ELR (cell line): Measurements from ENCODE around the gene NIPBL.
"Not testable (repeated sequence)": the region's sequence is repeated elsewhere in the genome, so short reads cannot be mapped to it uniquely, and the experiment has no call there.

Experiments used
- DNase-seq: peaks from one replicate; pipeline ENCODE4 v3.0.0-alpha.2; 2015; ENCODE audit warnings: low read depth

Gene NIPBL

DNA sequence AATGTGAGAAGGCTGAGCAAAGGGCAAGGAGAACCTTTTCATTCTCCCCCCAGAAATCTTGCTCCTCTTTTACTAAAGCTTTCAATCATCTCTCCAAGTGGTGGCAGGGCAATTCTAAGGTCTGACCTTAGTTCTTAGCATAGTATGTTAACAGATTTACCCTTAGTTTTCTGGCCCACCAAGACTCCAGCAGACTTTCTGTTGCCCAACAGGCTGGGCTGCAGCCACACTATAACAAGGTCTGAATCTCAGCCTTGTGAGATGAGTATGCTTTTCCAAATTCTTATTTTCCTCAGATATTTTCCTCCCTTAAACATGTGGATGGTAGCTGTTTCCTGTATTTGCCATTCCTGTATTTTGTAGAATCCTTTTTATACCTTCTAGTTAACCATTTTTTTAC lies 69.5 kb downstream of the NIPBL start:
- DNase-seq = no peak

- DNase-seq = peak; percentile 82
Observed at GRCh38 chr5:36948041-36948440, 71.5 kb downstream of the NIPBL start.

DNA sequence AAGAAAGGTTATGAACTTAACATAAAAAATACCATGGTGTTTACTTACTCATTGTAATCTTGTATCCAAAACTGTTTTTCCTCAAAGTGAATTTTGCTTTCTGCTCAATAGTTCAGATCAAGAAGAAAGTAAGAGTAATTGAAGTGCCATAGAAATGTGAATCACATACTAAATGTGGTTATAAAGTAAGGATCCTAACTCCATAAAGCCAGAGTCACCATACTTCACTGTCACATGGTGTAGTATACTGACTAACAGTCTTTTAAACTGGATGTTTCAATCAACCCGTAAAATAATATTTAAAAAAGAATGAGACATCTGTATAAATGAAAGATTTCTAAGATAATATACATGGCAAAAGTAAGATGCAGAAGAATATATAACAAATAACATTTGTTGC lies 72.1 kb downstream of the NIPBL start:
- DNase-seq = peak; percentile 45

DNA sequence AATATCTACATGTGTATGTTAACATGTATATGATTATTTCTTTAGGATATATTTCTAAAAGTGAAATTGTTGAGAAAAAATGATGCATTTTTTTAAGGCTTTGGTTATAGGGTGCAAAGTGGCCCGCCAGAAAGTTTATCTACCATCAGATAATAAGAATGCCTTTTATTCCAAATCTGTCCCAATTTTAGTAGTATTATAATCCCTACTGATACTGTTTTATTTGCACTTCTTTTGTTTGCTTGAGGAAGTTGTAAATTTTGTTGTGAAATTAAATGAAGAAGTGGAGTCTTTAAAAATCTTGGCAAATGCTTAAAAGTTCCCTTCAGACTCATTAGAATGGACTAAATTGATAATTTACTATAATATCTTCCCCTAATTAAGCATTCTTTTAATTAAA lies 73.0 kb downstream of the NIPBL start:
- no peak for DNase-seq

DNA sequence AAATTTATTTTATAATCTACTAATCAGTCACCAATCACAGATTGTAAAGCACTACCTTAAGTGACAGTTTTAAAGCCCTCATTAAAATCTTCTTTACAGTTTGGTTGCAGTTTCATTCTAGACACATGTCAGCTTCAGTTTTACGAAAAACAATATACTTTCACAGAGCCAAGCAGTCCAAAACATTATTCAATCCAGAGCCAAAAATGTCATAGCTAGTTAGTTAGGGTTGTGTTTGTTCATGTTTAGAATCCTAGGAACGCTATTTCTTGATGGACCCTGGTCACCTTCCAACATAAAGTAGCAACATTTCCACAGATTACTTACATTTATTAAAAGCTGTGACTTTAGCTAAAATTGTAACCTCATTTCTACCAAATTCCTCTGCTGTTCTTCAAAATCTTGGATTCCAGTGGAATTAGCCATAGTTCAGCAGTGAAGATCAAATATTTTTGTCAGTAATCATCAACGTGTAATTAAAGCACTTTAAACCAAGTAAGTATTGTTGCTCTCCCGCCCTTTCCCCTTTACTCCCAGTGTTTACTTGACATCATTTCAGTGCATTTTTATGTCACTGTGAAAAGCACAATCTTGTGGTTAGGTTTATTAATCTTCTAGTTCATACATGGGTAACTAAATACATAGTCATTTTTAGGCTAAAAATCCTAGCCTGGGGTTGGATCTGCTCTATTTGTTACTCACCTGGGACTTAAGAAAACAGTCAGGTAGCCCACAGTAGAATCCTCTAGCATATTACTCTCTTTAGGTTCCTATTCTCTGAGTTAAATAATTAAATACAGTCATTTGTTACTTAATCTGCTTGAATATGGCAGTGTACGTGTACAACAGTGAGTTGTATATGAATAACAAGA lies 74.3 kb downstream of the NIPBL start:
- peak; percentile 84 for DNase-seq

DNA sequence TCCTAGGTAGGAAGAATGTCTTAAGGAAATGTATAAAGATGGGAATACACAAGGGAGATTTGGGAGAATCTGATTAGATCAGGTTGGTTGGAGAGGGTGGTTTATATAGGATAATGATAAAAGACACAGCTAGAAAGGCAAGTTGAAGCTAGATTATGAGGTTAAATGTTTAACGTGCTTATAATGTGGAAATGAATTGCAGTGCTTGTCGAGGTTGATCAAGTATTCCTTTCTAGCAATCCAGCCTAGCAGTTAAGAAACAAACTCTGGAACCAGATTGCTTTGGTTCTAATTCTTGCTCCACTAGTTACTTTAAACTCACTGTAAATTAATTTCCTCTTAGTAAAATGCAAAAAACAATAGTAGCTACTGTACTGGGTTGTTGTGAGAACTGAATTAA lies 76.5 kb downstream of the NIPBL start:
- no peak for DNase-seq

GRCh38 chr5:36957953-36958537 lies 81.5 kb downstream of the NIPBL start:
- no peak for DNase-seq

- no peak for DNase-seq
Observed at GRCh38 chr5:36958612-36959011, 82.0 kb downstream of the NIPBL start.

DNA sequence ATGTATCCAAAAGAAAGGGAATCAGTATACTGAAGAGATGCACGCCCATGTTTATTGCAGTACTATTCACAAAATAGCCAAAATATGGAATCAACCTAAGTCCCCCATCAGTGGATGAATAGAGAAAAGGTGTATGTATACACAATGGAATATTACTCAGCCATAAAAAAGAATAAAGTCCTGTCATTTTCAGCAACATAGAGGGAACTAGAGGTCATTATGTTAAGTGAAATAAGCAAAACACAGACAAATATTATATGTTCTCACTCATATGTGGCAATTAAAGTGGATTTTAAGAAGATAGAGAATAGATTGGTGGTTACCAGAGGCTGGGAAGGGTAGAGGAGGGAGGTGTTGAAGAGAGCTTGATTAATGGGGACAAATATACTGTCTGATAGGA lies 88.6 kb downstream of the NIPBL start:
- no peak for DNase-seq

GRCh38 chr5:36969700-36970395 lies 93.3 kb downstream of the NIPBL start:
- DNase-seq = no peak

- DNase-seq = no peak
Observed at GRCh38 chr5:36978196-36978595, 101.6 kb downstream of the NIPBL start.

DNA sequence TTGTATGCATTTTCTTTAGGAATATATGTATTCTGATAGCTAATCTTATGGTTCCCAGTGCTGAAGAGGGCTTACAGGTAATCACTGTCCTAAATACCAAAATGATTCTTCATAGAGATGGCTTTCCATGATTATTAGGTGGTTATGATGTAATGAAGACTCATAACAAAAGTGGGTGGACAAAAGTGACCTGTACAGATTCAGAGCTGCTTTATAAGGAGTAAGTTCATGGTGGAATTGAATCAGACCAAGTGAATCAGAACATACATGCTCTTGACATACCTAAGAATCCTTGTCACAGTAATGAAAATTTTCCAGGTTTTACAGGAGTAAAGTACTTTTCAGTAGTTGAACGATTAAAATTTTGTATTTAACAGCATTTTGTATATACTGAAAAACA lies 105.6 kb downstream of the NIPBL start:
- DNase-seq = peak; percentile 87

DNA sequence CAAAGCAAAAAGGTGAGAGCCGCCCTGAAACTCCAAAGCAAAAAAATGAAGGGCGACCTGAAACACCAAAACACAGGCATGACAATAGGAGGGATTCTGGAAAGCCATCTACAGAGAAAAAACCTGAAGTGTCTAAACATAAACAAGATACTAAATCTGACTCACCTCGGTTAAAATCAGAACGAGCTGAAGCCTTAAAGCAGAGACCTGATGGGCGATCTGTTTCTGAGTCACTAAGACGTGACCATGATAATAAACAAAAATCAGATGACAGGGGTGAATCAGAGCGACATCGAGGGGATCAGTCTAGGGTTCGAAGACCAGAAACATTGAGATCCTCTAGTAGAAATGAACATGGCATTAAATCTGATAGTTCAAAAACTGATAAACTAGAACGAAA lies 108.8 kb downstream of the NIPBL start:
- peak; percentile 91 for DNase-seq

- DNase-seq = no peak
Observed at GRCh38 chr5:36988396-36988795, 111.8 kb downstream of the NIPBL start.

DNA sequence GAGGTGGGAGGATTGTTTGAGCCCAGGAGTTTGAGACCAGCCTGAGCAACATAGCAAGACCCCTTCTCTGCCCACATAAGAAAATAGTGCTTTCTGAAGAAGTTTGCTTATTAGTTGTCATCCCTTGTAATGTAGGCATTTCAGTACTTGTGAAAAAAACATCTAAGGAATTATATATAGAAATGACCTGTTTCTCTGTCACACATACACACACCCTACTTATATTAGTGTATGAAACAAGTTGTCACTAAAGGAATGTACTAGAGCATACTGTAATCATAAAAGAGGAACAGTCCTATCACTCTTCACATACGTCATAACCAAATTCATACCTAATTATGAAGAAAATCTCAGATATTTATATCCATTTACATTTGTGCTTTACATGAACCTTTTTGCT lies 122.0 kb downstream of the NIPBL start:
- no peak for DNase-seq

DNA sequence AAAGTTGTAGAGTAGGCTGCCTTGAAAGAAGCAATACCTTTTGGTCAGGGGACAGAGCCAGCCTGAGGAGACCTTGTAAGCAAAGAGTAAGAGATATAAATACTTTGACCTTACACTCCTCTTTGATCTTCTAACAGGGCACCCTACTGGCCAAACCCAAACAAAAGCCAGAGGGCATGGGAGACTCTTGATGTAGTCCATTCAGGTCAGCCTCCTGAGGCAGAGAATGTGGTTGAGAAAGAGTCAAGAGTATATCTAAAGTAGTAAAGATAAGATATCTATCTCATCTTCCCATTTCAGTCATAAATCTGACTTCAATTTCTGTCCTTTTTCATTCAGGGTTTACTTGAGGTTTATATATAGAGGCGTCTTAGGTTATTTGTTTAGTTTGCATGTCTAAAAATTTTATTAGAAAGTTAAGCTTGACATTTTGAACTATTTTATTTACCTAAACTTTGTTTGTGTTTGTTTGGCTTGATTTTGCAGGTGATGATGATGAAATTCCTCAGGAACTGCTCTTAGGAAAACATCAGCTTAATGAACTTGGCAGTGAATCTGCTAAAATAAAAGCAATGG lies 125.7 kb downstream of the NIPBL start:
- no peak for DNase-seq

- DNase-seq = peak; percentile 83
Observed at GRCh38 chr5:37005252-37005651, 128.7 kb downstream of the NIPBL start.

DNA sequence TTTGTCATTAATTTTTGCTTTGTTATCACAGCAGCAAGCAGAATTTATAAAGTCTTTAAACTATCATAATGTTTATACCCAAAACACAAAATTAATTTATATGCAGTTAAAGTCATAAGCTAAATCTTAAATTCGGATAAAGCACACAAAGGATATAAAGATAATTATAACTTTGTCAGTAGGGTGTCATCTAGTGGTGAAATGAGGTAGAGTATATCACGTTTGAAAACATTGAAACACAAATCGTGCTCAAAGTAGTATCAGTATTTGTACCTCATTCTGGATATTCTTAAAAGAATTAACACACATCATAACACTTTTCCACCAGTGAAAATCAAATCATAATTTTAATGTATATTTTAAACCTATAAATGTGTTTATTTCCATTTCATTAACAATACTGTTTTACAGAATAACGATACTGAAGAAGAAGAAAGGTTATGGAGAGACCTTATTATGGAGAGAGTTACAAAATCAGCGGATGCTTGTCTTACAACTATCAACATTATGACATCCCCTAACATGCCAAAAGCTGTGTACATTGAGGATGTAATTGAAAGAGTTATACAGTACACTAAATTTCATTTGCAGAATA lies 129.5 kb downstream of the NIPBL start:
- peak; percentile 62 for DNase-seq

DNA sequence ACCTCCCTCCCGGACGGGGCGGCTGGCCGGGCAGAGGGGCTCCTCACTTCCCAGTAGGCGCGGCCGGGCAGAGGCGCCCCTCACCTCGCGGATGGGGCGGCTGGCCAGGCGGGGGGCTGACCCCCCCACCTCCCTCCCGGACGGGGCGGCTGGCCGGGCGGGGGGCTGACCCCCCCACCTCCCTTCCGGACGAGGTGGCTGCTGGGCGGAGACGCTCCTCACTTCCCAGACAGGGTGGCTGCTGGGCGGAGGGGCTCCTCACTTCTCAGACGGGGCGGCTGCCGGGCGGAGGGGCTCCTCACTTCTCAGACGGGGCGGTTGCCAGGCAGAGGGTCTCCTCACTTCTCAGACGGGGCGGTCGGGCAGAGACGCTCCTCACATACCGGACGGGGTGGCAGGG lies 136.6 kb downstream of the NIPBL start:
- DNase-seq = not testable (repeated sequence)

DNA sequence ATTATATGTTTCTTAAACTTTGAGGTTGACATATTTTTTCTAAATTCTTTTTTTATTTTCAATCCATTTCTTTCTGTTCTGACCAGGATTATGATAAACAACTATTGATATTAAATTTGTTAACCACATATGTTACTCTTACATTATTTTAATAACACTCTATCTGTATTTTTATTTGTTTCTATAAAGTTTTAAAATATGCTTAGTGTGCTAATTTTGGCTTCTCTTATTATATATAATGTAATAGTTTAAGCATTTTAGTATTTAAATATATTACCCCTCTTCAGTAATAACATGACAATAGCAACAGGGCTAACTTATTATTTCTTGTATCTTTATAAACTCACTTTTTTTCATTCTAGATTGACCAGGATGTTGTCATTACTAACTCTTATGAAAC lies 137.8 kb downstream of the NIPBL start:
- no peak for DNase-seq

DNA sequence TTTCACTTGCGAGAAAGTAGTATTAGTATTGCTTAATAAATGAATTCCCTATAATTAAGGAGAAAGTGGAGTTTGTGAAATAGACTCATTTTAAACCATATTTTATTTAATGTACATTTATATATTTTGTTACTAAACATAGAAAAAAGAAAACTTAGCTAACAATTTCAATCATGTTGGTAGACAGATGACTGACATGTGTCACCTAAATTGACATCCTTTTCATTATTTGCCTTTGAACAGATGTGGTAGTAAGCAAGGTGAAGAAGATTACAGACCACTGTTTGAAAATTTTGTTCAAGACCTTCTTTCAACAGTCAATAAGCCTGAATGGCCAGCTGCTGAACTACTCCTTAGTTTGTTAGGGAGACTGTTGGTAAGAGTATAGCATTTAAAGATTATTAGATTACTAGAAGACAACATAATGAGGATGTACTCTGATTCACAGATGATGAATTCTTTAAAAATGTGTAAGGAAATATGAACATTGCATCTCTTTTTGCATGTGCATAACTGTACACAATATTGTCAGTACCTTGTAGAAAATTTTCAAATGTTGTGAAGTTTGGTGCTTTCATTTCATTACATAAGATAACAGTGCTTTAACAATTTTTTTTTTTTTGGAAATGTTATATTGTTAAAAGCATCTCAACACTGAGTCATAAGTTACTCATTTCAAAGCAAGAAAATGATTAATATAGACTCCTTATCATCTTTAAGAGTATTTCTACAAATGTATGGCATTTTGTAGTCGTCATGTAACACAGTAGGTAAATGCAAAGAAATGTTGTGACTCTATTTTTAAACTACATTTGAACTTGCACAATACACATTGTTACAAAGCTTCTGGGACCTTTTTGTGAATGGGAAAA lies 139.5 kb downstream of the NIPBL start:
- DNase-seq = peak; percentile 69
